ENCODE results near the gene MIEF1.

The MIEF1 gene

DNA sequence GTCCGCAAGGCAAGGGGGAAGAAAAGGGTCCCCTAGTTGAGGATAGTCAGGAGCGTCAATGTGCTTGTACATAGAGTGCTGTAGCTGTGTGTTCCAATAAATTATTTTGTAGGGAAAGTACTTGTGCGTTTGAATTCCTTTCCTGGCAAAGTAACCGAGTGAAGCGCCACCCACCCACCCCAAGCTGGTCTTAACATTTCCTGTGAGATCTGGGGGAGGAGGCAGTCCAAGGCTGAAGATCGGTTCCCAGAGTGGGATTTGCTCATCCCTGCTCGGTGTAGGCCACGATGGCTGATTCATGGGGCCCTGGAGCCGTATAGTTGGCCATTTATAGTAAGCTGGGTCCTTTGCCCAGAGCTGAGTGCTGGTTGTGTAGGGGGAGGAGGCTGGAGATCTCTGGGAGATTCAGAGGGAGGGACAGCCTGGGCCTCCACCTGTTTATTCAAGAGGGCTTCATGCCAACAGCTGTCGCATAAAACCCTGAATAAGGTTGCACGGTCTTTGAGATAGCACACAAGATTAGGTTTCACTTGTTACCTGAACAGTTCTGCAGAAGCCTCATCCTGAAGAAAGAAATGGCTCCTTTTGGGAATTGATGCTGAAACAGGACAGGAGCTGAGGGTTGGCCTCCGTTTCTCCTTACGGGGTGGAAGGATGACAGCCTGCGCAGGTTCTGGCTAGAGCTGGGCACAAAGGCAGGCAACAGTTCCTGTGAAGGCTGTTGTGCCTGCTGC, 20.6 kb downstream of the MIEF1 start:
- TF ChIP-seq, protein P1, sequence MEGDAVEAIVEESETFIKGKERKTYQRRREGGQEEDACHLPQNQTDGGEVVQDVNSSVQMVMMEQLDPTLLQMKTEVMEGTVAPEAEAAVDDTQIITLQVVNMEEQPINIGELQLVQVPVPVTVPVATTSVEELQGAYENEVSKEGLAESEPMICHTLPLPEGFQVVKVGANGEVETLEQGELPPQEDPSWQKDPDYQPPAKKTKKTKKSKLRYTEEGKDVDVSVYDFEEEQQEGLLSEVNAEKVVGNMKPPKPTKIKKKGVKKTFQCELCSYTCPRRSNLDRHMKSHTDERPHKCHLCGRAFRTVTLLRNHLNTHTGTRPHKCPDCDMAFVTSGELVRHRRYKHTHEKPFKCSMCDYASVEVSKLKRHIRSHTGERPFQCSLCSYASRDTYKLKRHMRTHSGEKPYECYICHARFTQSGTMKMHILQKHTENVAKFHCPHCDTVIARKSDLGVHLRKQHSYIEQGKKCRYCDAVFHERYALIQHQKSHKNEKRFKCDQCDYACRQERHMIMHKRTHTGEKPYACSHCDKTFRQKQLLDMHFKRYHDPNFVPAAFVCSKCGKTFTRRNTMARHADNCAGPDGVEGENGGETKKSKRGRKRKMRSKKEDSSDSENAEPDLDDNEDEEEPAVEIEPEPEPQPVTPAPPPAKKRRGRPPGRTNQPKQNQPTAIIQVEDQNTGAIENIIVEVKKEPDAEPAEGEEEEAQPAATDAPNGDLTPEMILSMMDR (IDR thresholded peaks at IDR 0.05; ENCODE audit: low read depth, low read length), result no peak
- peak overlapping the region; percentile 97 for H3K4me3 ChIP-seq (ENCODE audit: low read depth, low read length)
- peak; percentile 57 for DNase-seq (ENCODE audit: low read depth, low spot score)
- in situ Hi-C loops (cut with HindIII; ENCODE audit: low sequenced_read_pairs), result no loop called here

DNA sequence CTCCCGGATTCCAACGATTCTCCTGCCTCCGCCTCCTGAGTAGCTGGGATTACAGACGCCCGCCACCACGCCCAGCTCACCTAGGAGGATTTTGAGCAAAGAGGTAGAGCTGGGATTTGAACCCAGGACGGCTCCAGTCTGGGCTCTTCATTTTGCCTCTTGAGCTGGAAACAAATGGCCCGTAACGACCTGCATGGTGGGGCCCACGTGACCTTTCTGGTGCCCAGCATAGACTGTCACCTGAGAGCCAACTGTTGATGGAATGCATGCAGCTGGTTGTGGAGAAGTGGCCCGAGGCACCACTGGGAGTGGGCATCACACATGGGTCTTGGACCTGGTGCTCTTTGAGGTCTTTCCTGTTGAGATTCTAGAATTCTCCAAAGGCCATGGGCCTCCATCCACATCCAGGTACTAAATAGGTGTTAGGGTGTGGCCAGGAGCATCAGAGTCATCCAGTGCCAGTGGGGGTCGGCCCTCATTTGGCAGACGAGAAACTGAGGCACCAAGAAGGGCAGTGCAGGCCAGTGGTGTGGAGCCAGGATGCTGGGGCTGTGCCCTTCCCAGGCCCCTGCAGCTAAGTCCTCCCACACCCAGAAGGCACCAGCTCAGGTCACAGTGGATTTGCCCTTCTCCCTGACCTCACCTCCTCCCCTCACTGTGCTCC, 22.1 kb downstream of the MIEF1 start:
- H3K4me3 ChIP-seq (ENCODE audit: low read depth, low read length), result no peak overlapping the region
- in situ Hi-C loops (cut with HindIII; ENCODE audit: low sequenced_read_pairs), result no loop called here
- no peak for DNase-seq (ENCODE audit: low read depth, low spot score)

DNA sequence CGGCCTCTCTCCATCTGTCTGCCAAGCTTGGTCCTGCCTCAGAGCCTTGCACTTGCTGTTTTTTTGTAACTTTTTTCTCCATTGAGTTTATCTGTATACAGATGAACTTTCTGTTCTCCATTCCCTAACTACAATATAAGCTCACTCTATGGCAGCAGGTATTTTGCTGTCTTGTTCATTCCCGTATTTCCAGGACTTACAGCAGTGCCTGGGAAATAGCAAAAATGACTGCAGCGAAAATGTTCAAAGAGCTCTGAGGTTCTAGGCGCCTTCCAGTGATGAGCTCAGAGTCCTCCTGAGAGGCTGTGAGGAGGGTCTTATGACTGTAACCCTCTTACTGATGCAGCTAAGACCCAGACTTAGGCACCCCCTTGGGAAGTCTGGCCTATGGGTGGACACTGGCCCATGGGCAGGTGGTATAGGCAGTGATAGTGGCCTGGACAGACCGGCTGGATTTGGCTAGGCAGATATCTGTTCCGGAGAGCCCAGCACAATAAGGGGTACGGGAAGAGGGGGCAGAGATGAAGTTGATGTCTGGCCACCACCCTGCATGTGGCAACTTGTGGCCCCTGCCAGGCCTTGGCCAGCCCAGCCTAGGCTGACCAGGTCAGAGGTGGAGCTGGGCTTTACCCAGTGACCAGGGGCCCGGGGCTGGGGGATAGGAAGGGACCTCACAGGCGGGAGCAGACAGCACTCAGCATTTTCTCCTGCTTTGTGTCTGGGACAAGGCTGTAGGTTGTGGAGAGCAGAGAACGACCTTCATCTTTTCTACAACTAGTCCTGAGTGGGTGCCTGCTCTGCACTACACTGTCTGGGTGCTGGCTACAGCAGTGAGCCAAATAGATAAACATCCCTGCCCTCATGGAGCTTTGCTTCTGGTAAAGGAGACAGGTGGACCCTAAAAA, 22.9 kb downstream of the MIEF1 start:
- in situ Hi-C loops (cut with HindIII; ENCODE audit: low sequenced_read_pairs), result no loop called here
- H3K4me3 ChIP-seq (ENCODE audit: low read depth, low read length), result no peak overlapping the region
- TF ChIP-seq, protein P1 (IDR thresholded peaks at IDR 0.05; ENCODE audit: low read depth, low read length), result no peak
- no peak for DNase-seq (ENCODE audit: low read depth, low spot score)

More for the DNA sequence above, 22.1 kb downstream of the MIEF1 start:
- TF ChIP-seq, protein P1 (IDR thresholded peaks at IDR 0.05; ENCODE audit: low read depth, low read length), result no peak

DNA sequence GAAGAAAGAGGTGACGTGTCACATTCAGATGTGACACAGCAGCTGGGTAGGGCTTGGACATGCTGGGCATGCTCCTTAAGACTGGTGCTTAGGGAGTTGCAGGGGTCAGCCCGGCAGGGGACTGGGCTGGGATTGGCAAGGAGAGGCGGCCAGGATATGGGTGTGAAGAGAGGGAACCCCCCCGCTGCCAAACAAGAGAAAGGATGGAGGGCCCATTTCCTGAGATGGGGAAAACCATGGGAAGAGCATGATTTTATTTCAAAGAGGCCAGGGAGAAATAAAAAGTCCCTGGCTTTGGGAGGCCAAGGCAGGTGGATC, 23.5 kb downstream of the MIEF1 start:
- in situ Hi-C loops (cut with HindIII; ENCODE audit: low sequenced_read_pairs), result no loop called here
- TF ChIP-seq, protein P1 (IDR thresholded peaks at IDR 0.05; ENCODE audit: low read depth, low read length), result no peak
- DNase-seq (ENCODE audit: low read depth, low spot score), result no peak
- H3K4me3 ChIP-seq (ENCODE audit: low read depth, low read length), result no peak overlapping the region

DNA sequence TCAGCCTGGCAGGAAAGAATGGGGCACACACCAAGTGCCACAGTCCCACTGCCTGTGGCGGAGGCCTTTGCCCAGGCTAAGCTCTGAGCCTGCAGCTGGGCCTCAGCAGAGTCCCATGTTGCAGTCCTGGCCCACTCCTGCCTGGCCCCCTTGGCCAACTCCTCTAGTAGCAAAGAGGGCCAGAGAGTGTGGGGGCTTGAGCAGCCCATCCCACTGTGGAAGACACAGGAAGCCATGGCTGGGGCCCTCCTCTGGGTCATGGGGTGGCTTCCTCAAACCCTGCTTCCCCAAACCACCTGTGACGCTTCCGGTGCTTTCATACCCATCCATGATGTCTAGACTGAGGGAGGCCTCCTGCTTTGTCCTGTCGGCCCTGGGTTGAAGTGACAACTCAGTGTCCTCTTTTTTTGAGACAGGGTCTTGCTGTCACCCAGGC, 24.7 kb downstream of the MIEF1 start:
- in situ Hi-C loops (cut with HindIII; ENCODE audit: low sequenced_read_pairs), result no loop called here
- no peak overlapping the region for H3K4me3 ChIP-seq (ENCODE audit: low read depth, low read length)
- TF ChIP-seq, protein P1 (IDR thresholded peaks at IDR 0.05; ENCODE audit: low read depth, low read length), result no peak
- no peak for DNase-seq (ENCODE audit: low read depth, low spot score)

DNA sequence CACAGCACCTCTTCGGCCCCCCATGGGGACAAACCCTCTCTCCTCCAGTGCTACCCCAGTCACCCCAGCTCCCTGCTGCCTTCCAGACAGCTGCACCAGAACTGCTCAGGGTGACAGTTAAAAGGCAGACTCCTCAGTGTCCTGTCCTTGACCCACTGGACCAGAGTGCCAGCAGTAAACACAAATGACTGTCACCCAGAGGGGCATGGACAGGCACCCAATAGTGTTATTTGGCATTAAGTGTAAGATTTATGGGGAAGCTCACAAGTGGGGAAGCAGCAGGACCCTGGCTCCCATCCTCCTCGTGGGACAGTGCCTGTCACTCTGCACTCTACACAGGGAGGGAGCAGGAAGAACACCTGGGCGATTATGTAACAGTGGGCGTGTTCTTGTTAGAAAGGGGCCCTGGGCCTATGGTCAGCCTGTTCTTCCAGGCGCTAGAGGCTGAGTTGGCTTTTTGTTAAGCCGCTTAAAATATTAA, 25.4 kb downstream of the MIEF1 start:
- in situ Hi-C loops (cut with HindIII; ENCODE audit: low sequenced_read_pairs), result no loop called here
- no peak for DNase-seq (ENCODE audit: low read depth, low spot score)
- TF ChIP-seq, protein P1 (IDR thresholded peaks at IDR 0.05; ENCODE audit: low read depth, low read length), result no peak
- H3K4me3 ChIP-seq (ENCODE audit: low read depth, low read length), result no peak overlapping the region

Measured in astrocyte of the spinal cord (primary cell).